Body of pancreas (tissue), 4 donors: ENCODE data around the gene ADGRD1.

Experiments used
- CTCF ChIP-seq, 7 experiments: fragments of 450-650 bp in 4 of 7; fragments of 200-600 bp in 3 of 7; sonication (generic) in 3 of 7; IDR thresholded peaks; one replicate each; pipeline ENCODE4 v1.5.1; 2016 to 2019; ENCODE audit warnings: antibody characterized with exemption in 7 of 7
- POLR2A ChIP-seq, 3 donors: fragments of 450-650 bp; IDR thresholded peaks; one replicate each; pipeline ENCODE4 v1.6.1; 2016; ENCODE audit warnings: antibody characterized with exemption in 3 of 3, mild to moderate bottlenecking in 2 of 3

GRCh38 chr12:131084341-131085011 is 130.8 kb downstream of the ADGRD1 start:
- TF ChIP-seq CTCF (IDR thresholded peaks at IDR 0.05) (no peak), POLR2A (IDR thresholded peaks at IDR 0.05) (no peak)
